ENCODE data around the gene CHST11.

Gene CHST11

GRCh38 chr12:104649921-104650320 is 193.2 kb downstream of the CHST11 start:
- DNase-seq (ENCODE audit: low read depth, low spot score): no peak
- H3K4me3 ChIP-seq (ENCODE audit: low read length): no peak overlapping the region

- no peak for DNase-seq (ENCODE audit: low read depth, low spot score)
- no peak overlapping the region for H3K4me3 ChIP-seq (ENCODE audit: low read length)
These were observed 193.8 kb downstream of the CHST11 start for GRCh38 chr12:104650541-104650940.

- no peak overlapping the region for H3K4me3 ChIP-seq (ENCODE audit: low read length)
- no peak for DNase-seq (ENCODE audit: low read depth, low spot score)
These were observed 195.1 kb downstream of the CHST11 start for GRCh38 chr12:104651811-104652210.

- H3K4me3 ChIP-seq (ENCODE audit: low read length): no peak overlapping the region
- DNase-seq (ENCODE audit: low read depth, low spot score): no peak
These were observed 195.6 kb downstream of the CHST11 start for GRCh38 chr12:104652358-104652757.

DNA sequence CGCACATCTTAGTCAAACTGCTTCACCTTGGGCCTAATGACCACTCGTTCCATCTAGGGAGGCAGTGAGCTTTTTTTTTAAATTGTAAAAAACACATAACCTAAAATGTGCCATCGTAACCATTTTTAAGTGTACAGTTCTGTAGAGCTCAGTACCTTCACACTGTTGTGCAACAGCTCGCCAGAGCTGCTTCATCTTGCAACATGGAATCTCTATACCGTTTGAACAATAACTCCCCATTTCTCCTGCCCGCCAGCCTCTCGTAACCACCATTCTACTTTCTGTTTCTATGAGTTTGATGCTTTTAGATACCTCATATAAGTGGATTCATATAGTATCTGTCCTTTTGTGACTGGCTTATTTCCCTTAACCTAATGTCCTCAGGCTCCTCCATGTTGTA is 196.2 kb downstream of the CHST11 start:
- no peak overlapping the region for H3K4me3 ChIP-seq (ENCODE audit: low read length)
- DNase-seq (ENCODE audit: low read depth, low spot score): no peak

- DNase-seq (ENCODE audit: low read depth, low spot score): peak; percentile 53
These were observed 197.2 kb downstream of the CHST11 start for GRCh38 chr12:104653730-104654664.

GRCh38 chr12:104654665-104655609 is 198.2 kb downstream of the CHST11 start:
- DNase-seq (ENCODE audit: low read depth, low spot score): no peak
- H3K4me3 ChIP-seq (ENCODE audit: low read length): no peak overlapping the region

More at GRCh38 chr12:104653730-104654664, 197.2 kb downstream of the CHST11 start:
- H3K4me3 ChIP-seq (ENCODE audit: low read length): no peak overlapping the region

GRCh38 chr12:104656383-104656782 is 199.6 kb downstream of the CHST11 start:
- H3K4me3 ChIP-seq (ENCODE audit: low read length): no peak overlapping the region
- no peak for DNase-seq (ENCODE audit: low read depth, low spot score)

DNA sequence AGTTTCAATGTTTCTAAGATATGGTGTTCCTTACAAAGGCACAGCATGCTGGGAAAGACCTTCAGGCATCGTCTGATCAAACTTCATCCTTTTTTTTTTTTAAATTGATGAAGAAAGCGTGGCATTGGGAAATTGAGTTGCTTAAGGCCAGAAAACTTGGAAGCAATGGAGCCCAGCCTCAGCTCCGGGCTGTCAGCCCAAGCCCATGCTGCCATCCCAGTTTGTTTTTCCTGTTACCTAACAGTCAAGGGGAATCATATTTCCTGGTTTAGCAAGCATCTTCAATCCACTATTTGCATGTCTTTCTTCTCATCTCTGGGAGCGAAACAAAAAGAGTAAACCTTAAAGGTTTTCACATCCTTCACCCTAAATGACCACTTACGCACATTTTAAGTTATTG is 200.2 kb downstream of the CHST11 start:
- DNase-seq (ENCODE audit: low read depth, low spot score): no peak
- no peak overlapping the region for H3K4me3 ChIP-seq (ENCODE audit: low read length)

- H3K4me3 ChIP-seq (ENCODE audit: low read length): no peak overlapping the region
These were observed 201.2 kb downstream of the CHST11 start for GRCh38 chr12:104657726-104658484.

DNA sequence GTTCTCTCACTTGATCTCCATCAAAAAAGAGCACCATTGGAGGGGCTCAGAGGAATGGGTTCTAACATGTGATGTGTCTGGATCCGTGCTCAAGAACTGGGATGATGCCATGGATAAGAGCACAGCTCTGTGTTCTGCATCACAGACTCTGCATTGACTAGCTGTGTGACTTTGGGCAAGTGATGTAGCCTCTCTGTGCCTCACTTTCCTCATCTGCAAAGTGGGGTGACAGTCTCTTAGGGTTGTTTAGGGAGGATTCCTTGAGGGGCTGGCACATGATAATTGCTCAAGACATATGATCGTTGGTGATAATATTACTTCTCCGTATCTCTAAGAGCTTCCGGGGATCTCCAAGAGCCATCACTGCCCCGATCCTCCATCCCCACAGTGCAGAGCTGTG is 202.3 kb downstream of the CHST11 start:
- no peak for DNase-seq (ENCODE audit: low read depth, low spot score)
- no peak overlapping the region for H3K4me3 ChIP-seq (ENCODE audit: low read length)

More at GRCh38 chr12:104657726-104658484, 201.2 kb downstream of the CHST11 start:
- DNase-seq (ENCODE audit: low read depth, low spot score): no peak

GRCh38 chr12:104662203-104662602 is 205.5 kb downstream of the CHST11 start:
- DNase-seq (ENCODE audit: low read depth, low spot score): no peak

DNA sequence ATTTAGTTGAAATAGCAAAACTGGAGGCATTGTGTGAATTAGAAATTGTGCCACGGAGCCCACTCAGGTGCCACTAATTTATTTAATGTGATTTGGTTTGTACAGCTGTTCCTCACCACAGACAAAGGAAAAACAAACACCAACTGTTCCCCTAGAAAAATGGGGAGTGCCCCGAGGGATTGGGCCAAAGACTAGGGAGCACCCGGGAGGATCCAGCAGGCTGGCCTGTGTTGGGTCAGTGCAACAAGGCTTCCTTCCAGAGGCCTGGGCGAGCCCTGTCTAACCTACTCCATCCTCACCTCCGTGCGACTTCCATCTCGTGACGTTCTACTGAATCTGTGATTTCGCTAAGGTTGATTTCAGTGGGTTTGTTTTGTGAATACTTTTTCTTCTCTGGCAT is 206.2 kb downstream of the CHST11 start:
- no peak for DNase-seq (ENCODE audit: low read depth, low spot score)
- no peak overlapping the region for H3K4me3 ChIP-seq (ENCODE audit: low read length)

More at GRCh38 chr12:104662203-104662602, 205.5 kb downstream of the CHST11 start:
- H3K4me3 ChIP-seq (ENCODE audit: low read length): no peak overlapping the region

- no peak overlapping the region for H3K4me3 ChIP-seq (ENCODE audit: low read length)
- no peak for DNase-seq (ENCODE audit: low read depth, low spot score)
These were observed 207.6 kb downstream of the CHST11 start for GRCh38 chr12:104664351-104664750.

DNA sequence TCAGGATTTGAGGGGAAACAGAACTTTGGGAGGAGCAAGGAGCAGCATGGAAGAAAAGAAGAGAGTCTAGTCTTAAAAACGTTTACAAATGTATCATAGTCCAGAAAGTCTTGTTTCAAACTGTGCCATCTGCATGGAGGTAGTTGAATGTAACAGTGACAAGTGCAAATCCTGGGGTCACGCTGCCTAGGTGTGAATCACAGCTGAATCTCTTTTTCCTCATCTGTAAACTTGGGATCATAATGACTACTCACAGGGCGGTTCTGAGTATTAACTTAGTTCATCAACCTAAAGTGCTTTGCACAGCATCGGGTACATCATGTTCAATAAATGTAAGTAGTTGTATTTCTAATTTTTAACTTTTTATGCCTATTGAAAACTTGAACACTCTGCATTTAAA is 208.5 kb downstream of the CHST11 start:
- DNase-seq (ENCODE audit: low read depth, low spot score): no peak
- no peak overlapping the region for H3K4me3 ChIP-seq (ENCODE audit: low read length)

DNA sequence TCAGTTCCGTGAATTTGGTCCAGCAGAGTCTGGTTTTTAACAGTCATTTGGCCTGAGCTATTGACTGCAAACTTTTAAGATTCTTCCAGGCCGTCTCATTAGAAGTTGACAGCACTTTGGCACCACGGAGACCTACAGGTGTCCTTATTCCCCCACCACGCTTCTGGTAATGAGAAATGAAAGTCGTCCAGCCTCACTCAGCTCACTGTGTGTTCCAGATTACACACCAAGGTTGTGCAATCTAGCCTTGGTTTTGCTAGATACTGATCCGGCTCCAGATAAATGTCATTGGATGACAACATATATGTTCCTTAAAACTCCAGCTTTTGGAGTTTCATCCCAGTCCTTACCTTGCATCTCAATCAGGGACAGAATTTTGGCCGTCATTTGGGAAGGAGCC is 210.4 kb downstream of the CHST11 start:
- no peak for DNase-seq (ENCODE audit: low read depth, low spot score)
- no peak overlapping the region for H3K4me3 ChIP-seq (ENCODE audit: low read length)

GRCh38 chr12:104668274-104668718 is 211.5 kb downstream of the CHST11 start:
- H3K4me3 ChIP-seq (ENCODE audit: low read length): no peak overlapping the region
- no peak for DNase-seq (ENCODE audit: low read depth, low spot score)

DNA sequence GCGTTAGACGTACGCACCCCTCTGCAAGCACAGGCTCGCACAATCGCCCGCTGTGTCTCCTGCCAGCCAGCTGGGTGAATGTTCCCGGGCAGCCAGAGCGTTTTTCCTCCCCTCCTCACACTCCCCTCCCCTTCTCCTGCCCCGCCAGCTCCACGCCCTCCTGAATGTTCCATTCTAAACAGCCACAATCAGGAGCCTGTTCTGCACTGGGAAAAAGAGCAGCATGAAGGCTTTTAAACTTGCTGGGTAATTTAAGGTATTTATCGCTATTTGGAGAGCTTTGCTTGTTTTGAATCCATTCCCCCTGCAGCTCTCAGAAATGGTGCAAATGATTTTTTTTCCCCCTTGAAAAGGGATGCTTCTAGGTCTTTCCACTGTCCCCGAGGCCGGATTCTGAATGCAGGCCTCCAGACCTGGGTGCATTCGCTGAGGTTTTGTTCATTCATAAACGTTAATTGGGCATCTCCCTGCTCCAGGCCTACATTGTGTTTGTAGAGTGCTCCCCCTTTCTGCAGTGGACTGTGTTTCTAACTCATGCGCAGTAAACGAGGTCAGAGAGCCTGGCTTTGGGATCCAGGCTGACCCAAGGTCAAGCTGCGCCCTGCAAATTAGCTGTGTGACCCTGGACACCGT is 212.5 kb downstream of the CHST11 start:
- 0 out of 2 replicates have a peak overlapping the region, but pooled peaks have one; percentile 2 for H3K4me3 ChIP-seq (ENCODE audit: low read length)
- DNase-seq (ENCODE audit: low read depth, low spot score): no peak

Measured in Jurkat, Clone E6-1 (cell line).